ENCODE results near the gene SHC2.

The SHC2 gene

GRCh38 chr19:458091-459042 lies 2.5 kb downstream of the SHC2 start:
- TF ChIP-seq, protein P1, sequence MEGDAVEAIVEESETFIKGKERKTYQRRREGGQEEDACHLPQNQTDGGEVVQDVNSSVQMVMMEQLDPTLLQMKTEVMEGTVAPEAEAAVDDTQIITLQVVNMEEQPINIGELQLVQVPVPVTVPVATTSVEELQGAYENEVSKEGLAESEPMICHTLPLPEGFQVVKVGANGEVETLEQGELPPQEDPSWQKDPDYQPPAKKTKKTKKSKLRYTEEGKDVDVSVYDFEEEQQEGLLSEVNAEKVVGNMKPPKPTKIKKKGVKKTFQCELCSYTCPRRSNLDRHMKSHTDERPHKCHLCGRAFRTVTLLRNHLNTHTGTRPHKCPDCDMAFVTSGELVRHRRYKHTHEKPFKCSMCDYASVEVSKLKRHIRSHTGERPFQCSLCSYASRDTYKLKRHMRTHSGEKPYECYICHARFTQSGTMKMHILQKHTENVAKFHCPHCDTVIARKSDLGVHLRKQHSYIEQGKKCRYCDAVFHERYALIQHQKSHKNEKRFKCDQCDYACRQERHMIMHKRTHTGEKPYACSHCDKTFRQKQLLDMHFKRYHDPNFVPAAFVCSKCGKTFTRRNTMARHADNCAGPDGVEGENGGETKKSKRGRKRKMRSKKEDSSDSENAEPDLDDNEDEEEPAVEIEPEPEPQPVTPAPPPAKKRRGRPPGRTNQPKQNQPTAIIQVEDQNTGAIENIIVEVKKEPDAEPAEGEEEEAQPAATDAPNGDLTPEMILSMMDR (IDR thresholded peaks at IDR 0.05; ENCODE audit: insufficient read depth, low read depth, low read length, missing control alignments), result no peak
- no peak for DNase-seq (ENCODE audit: low read depth)
- H3K4me3 ChIP-seq (ENCODE audit: low read depth, low read length), result no peak overlapping the region

- no peak overlapping the region for H3K4me3 ChIP-seq (ENCODE audit: low read depth, low read length)
- TF ChIP-seq, protein P1 (IDR thresholded peaks at IDR 0.05; ENCODE audit: insufficient read depth, low read depth, low read length, missing control alignments), result no peak
- DNase-seq (ENCODE audit: low read depth), result no peak
Measured at GRCh38 chr19:457636-458035, 3.2 kb downstream of the SHC2 start.

DNA sequence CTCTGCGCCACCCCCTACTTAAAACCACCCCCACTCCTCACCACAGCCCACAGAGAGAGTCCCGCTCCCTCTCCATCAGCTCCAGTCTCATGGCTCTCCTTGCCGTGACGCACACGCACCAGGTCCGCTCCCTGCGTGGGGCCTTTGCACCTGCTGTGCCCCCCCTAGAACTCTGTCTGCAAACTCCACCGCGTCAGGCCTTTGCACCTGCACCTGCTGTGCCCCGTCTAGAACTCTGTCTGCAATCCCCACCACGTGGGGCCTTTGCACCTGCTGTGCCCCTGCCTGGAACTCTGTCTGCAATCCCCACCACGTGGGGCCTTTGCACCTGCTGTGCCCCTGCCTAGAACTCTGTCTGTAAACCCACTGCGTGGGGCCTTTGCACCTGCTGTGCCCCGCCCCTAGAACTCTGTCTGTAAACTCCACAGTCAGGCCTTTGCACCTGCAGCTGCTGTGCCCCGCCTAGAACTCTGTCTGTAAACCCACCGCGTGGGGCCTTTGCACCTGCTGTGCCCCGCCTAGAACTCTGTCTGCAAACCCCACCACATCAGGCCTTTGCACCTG lies 4.2 kb downstream of the SHC2 start:
- no peak overlapping the region for H3K4me3 ChIP-seq (ENCODE audit: low read depth, low read length)
- DNase-seq (ENCODE audit: low read depth), result no peak
- TF ChIP-seq, protein P1 (IDR thresholded peaks at IDR 0.05; ENCODE audit: insufficient read depth, low read depth, low read length, missing control alignments), result no peak

DNA sequence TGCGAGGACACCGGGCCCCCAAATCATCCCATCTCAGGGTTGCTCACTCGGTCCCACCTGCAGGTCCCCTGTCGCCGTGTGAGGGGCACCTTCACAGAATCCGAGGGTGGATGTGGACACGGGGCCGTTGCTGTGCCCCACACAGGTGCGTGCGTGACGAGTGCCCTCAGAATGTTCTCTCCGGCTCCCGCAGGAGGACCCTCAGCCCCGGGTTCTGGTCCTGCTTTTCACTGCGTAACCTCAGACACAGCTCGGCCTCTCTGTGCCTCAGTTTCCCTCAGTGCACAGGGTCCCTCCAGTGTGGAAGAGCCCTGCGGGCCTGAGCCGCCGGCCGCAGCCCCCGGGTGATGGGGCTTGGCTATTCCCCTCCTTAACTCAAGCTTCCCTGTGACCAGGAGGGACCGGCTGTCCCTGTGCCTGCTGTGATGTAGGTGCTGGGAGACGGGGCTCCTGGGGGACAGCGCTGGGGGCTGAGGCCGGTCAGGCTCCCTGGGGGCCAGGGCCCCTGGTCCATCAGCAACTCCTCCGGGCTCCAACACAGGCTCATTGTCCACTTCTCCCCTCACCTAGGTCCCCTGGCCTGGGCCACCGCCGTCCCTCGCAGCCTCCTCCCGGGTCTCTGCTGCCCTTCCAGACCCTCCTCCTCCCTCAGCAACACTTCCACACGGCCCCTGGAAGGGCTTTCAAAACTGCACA lies 4.8 kb downstream of the SHC2 start:
- DNase-seq (ENCODE audit: low read depth), result no peak
- TF ChIP-seq, protein P1 (IDR thresholded peaks at IDR 0.05; ENCODE audit: insufficient read depth, low read depth, low read length, missing control alignments), result no peak
- no peak overlapping the region for H3K4me3 ChIP-seq (ENCODE audit: low read depth, low read length)

GRCh38 chr19:455031-455705 lies 5.7 kb downstream of the SHC2 start:
- H3K4me3 ChIP-seq (ENCODE audit: low read depth, low read length), result no peak overlapping the region
- no peak for DNase-seq (ENCODE audit: low read depth)
- TF ChIP-seq, protein P1 (IDR thresholded peaks at IDR 0.05; ENCODE audit: insufficient read depth, low read depth, low read length, missing control alignments), result no peak

GRCh38 chr19:453606-454005 lies 7.2 kb downstream of the SHC2 start:
- TF ChIP-seq, protein P1 (IDR thresholded peaks at IDR 0.05; ENCODE audit: insufficient read depth, low read depth, low read length, missing control alignments), result no peak
- no peak overlapping the region for H3K4me3 ChIP-seq (ENCODE audit: low read depth, low read length)
- no peak for DNase-seq (ENCODE audit: low read depth)

All from GM12865 (cell line).